ENCODE results near the gene MYH7. TPM values are rescaled to one million over a fixed set of nuclear protein-coding genes. Genes with fewer than 3 reads are reported as not detected.

MYH7 gene
- total RNA-seq, 4 donors from 2014 or later = 1,360 to 5,274 (median 3,359) TPM

DNA sequence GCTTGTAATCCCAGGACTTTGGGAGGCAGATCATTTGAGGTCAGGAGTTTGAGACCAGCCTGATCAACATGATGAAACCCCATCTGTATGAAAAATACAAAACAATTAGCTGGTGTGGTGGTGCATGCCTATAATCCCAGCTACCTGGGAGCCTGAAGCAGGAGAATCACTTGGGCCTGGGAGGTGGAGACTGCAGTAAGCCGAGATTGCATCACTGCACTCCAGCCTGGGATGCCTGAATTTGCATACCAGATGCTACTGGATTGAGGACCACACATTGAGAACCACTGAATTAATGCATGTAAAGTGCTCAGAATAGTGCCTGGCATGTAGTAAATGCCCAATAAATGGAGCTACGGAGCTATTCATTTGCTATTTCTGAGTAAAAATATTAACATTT is 14.9 kb upstream of the MYH7 start:
- no peak for ATAC-seq
- DNase-seq = no peak
- TF ChIP-seq POLR2A (IDR thresholded peaks at IDR 0.05) = no peak
- TF ChIP-seq, protein P1, sequence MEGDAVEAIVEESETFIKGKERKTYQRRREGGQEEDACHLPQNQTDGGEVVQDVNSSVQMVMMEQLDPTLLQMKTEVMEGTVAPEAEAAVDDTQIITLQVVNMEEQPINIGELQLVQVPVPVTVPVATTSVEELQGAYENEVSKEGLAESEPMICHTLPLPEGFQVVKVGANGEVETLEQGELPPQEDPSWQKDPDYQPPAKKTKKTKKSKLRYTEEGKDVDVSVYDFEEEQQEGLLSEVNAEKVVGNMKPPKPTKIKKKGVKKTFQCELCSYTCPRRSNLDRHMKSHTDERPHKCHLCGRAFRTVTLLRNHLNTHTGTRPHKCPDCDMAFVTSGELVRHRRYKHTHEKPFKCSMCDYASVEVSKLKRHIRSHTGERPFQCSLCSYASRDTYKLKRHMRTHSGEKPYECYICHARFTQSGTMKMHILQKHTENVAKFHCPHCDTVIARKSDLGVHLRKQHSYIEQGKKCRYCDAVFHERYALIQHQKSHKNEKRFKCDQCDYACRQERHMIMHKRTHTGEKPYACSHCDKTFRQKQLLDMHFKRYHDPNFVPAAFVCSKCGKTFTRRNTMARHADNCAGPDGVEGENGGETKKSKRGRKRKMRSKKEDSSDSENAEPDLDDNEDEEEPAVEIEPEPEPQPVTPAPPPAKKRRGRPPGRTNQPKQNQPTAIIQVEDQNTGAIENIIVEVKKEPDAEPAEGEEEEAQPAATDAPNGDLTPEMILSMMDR (IDR thresholded peaks at IDR 0.05 in 4 of 5, conservative IDR thresholded peaks at IDR 0.05 in 1 of 5) = no peak
- no peaks in the 10 kb centered on the region for H3K36me3 ChIP-seq
- peaks cover 2 to 11% of the 10 kb centered on the region in 2 donors for H3K4me1 ChIP-seq
- no peak overlapping the region for H3K4me3 ChIP-seq
- in situ Hi-C loops (cut with MboI; ENCODE audit: low sequenced_read_pairs in 4 of 4) (no loop called here), intact Hi-C loops (cut with DNase I; ENCODE audit: low total_unique reads) (no loop called here)
- no peaks in the 10 kb centered on the region for H3K27me3 ChIP-seq
- no peaks in the 10 kb centered on the region for H3K9me3 ChIP-seq
- H3K27ac ChIP-seq = no peak overlapping the region

DNA sequence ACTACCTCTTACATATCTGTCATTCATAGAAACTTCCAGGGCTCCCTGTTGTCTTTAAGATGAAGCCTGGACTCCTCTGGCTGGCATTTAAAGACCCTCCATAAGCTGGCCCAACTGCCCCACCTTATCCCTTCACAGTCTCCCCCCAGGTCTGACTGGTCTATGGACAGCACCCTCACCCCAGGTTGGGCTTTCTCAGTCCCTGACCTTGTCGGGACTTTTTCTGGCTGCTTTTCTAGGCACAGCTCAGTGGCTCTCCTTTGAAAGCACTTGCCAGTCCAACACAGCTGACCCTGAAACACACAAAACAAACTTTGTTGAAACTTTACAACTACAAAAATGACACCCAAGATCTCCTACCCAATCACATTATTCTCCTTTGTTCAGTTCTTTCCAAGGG is 13.9 kb upstream of the MYH7 start:
- ATAC-seq (no peak), DNase-seq (no peak)
- TF ChIP-seq POLR2A (IDR thresholded peaks at IDR 0.05) = no peak
- TF ChIP-seq, protein P1 (IDR thresholded peaks at IDR 0.05 in 4 of 5, conservative IDR thresholded peaks at IDR 0.05 in 1 of 5) = no peak
- no peaks in the 10 kb centered on the region for H3K36me3 ChIP-seq
- no peak overlapping the region for H3K4me3 ChIP-seq
- in situ Hi-C loops (cut with MboI; ENCODE audit: low sequenced_read_pairs in 4 of 4) = loop anchor here in 1 of 4 donors (5.0 kb wide), 1 partner anchor 122 kb away; no protein-coding TSS in a partner anchor
- intact Hi-C loops (cut with DNase I; ENCODE audit: low total_unique reads) = no loop called here
- no peaks in the 10 kb centered on the region for H3K27me3 ChIP-seq
- H3K27ac ChIP-seq = no peak overlapping the region
- no peaks in the 10 kb centered on the region for H3K9me3 ChIP-seq
- peaks cover 11 to 22% of the 10 kb centered on the region in 2 donors for H3K4me1 ChIP-seq

DNA sequence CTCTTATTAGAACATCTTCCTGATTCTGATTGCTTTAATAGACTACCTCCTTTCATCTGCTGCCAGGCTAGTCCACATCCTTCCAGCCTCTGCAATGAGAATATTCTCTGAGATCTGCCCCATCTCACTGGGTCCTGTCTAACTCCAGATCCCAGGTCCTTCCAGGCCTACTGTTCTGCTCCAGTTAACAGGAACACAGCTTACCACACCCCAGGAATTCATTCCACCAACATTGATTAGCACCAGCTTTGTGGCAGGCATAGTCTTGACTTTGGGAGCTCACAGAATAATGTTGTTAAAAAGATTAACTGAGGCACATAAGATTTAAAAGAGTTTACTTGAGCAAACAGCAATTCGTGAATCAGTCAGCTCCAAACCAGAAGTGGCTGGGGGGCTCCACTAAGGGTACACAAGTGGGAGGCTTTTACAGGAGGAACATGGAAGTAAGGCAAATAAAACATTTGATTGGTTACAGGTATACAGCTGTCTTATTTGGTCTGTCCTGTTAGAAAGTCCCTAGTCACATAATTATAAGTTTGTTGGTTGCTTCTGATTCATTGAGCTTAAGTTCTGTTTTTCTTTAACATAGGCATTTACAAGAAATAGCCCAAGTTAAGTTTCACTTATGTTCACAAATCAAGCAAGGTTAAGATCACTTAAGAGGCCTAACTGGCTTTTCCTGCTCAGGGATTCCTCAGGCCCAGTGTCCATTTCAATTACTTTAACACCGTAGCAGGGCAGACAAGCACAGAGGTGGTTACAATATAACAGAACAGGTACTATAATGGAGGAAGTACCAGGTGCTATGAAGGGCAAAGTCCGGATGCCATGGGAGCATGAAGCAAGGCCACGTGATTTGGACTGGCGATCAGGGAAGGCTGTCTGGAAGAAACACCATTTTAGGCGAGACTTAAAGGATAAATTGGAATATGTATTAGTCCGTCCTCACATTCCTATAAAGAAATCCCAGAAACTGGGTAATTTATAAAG is 12.2 kb upstream of the MYH7 start:
- Histone ChIP-seq H3K27ac (peak overlapping the region; percentile 83 to 89 (median 86)), H3K4me1 (peaks cover 17 to 36% of the 10 kb centered on the region in 2 donors), H3K4me3 (no peak overlapping the region), H3K36me3 (no peaks in the 10 kb centered on the region), H3K27me3 (no peaks in the 10 kb centered on the region), H3K9me3 (no peaks in the 10 kb centered on the region)
- TF ChIP-seq POLR2A (IDR thresholded peaks at IDR 0.05) = no peak
- TF ChIP-seq, protein P1 (IDR thresholded peaks at IDR 0.05 in 4 of 5, conservative IDR thresholded peaks at IDR 0.05 in 1 of 5) = no peak
- no peak for DNase-seq
- ATAC-seq = no peak
- in situ Hi-C loops (cut with MboI; ENCODE audit: low sequenced_read_pairs in 4 of 4) (loop anchor here in 1 of 4 donors (5.0 kb wide), 1 partner anchor 120 kb away; no protein-coding TSS in a partner anchor), intact Hi-C loops (cut with DNase I; ENCODE audit: low total_unique reads) (loop anchor here (2.0 kb wide), 1 partner anchor 119 kb away; no protein-coding TSS in a partner anchor)

DNA sequence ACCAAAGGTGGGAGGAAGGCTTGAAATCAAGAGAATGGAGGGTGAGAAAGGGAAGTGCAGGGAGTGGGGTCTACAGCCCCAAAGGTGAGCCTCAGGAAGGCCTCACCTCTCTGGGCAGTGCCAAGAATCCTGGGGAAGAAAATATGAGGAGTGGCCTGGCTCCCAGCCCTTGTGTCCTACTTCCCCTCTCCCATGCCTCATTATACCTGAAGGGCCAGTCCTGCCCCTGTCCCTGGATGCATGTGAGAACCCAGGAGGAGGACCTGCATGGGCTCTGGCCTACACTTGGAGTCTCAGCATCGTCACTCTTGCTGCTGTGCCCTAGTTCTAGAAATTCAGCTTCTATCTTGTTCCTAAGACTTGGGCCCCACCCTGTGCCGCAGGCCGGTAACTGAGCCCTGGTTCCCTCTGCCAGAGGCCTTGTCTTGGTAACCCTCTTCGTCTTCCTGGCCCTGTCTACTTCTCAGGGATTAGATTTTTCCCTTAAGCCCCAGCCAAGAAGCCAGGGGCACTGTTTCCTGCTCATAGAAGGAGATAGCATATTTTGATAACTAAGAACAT is 10.9 kb upstream of the MYH7 start:
- DNase-seq (peak; percentile 47 to 80), ATAC-seq (peak; percentile 64 to 70)
- in situ Hi-C loops (cut with MboI; ENCODE audit: low sequenced_read_pairs in 4 of 4) (loop anchor here in 1 of 4 donors (5.0 kb wide), 1 partner anchor 119 kb away; no protein-coding TSS in a partner anchor), intact Hi-C loops (cut with DNase I; ENCODE audit: low total_unique reads) (loop anchor here (2.0 kb wide), 1 partner anchor 118 kb away; no protein-coding TSS in a partner anchor)
- no peaks in the 10 kb centered on the region for H3K27me3 ChIP-seq
- no peak for TF ChIP-seq POLR2A (IDR thresholded peaks at IDR 0.05)
- TF ChIP-seq, protein P1 (IDR thresholded peaks at IDR 0.05 in 4 of 5, conservative IDR thresholded peaks at IDR 0.05 in 1 of 5) = peak in 2 of 5 experiments; percentile 46 to 54
- H3K9me3 ChIP-seq = no peaks in the 10 kb centered on the region
- H3K36me3 ChIP-seq = no peaks in the 10 kb centered on the region
- peak overlapping the region; percentile 83 to 89 (median 86) for H3K27ac ChIP-seq
- H3K4me1 ChIP-seq = peaks cover 25 to 42% of the 10 kb centered on the region in 2 donors
- H3K4me3 ChIP-seq = no peak overlapping the region
